Bronchial epithelial cell (primary cell): ENCODE measurements around the gene PLEKHJ1. TPM values are rescaled to one million over a fixed set of nuclear protein-coding genes. Genes with fewer than 3 reads are reported as not detected.

Experiments used
- DNase-seq: peaks from one replicate; pipeline ENCODE4 v3.0.0-alpha.2; 2010; ENCODE audit warnings: low read depth
- FAIRE-seq: peaks from 2 replicates; lab custom pipeline; 2011; peaks lifted over from hg19 to GRCh38; lab: Jason Lieb, UNC
- H3K27me3 ChIP-seq: 2 replicates; pipeline ENCODE4 v1.5.1; 2011; ENCODE audit warnings: low read length; ENCODE audit not compliant: control insufficient read depth, insufficient read depth
- H3K36me3 ChIP-seq: 2 replicates; pipeline ENCODE4 v1.5.1; 2011; ENCODE audit warnings: low read length; ENCODE audit not compliant: control insufficient read depth, insufficient read depth
- H3K4me3 ChIP-seq: 2 replicates; pipeline ENCODE4 v1.5.1; 2011; ENCODE audit warnings: mild to moderate bottlenecking, low read depth, low read length, control low read depth
- total RNA-seq: library from RNA; depleted of rRNA; stranded (reverse); fragments of >200 nt; gene quantifications from 2 replicates; pipeline ENCODE4 v1.2.1, GENCODE V29; 2014
- TF ChIP-seq, protein P1 (sequence below): IDR thresholded peaks from 2 replicates; pipeline ENCODE4 v1.5.1; 2011; ENCODE audit warnings: mild to moderate bottlenecking, moderate library complexity, low read length, control low read depth, inconsistent platforms; ENCODE audit not compliant: insufficient read depth, severe bottlenecking

PLEKHJ1 gene
- total RNA-seq, 1 donor from 2014 or later = 59.8 TPM

DNA sequence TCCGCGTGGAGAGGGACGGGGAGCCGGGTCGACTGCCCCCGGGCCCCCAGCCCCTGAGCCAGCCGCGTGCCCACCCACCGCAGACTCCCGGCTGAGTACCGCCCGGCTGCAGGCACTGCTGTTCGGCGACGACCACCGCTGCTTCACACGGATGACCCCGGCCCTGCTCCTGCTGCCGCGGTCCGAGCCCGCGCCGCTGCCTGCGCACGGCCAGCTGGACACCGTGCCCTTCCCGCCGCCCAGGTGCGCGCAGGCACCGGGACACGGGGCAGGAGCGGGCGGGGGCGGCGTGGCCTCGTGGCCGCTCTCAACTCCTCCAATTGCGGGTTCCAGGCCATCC lies 14.6 kb upstream of the PLEKHJ1 start:
- DNase-seq (no peak), FAIRE-seq (no peak)
- Histone ChIP-seq H3K4me3 (no peak overlapping the region), H3K36me3 (peaks cover 12% of the 10 kb centered on the region), H3K27me3 (peaks cover 32% of the 10 kb centered on the region)
- TF ChIP-seq, protein P1, sequence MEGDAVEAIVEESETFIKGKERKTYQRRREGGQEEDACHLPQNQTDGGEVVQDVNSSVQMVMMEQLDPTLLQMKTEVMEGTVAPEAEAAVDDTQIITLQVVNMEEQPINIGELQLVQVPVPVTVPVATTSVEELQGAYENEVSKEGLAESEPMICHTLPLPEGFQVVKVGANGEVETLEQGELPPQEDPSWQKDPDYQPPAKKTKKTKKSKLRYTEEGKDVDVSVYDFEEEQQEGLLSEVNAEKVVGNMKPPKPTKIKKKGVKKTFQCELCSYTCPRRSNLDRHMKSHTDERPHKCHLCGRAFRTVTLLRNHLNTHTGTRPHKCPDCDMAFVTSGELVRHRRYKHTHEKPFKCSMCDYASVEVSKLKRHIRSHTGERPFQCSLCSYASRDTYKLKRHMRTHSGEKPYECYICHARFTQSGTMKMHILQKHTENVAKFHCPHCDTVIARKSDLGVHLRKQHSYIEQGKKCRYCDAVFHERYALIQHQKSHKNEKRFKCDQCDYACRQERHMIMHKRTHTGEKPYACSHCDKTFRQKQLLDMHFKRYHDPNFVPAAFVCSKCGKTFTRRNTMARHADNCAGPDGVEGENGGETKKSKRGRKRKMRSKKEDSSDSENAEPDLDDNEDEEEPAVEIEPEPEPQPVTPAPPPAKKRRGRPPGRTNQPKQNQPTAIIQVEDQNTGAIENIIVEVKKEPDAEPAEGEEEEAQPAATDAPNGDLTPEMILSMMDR = no peak

- peaks cover 32% of the 10 kb centered on the region for H3K27me3 ChIP-seq
- TF ChIP-seq, protein P1 = no peak
- no peak for DNase-seq
- peaks cover 16% of the 10 kb centered on the region for H3K36me3 ChIP-seq
- FAIRE-seq = no peak
- H3K4me3 ChIP-seq = no peak overlapping the region
These were observed 14.0 kb upstream of the PLEKHJ1 start for GRCh38 chr19:2249880-2250765.

GRCh38 chr19:2249010-2249866 lies 13.1 kb upstream of the PLEKHJ1 start, which contains the start of gene AMH:
Gene AMH (plus strand): TSS chr19:2249323. CDS start chr19:2249333, 10 bp downstream.
- FAIRE-seq = no peak
- peaks cover 23% of the 10 kb centered on the region for H3K36me3 ChIP-seq

DNA sequence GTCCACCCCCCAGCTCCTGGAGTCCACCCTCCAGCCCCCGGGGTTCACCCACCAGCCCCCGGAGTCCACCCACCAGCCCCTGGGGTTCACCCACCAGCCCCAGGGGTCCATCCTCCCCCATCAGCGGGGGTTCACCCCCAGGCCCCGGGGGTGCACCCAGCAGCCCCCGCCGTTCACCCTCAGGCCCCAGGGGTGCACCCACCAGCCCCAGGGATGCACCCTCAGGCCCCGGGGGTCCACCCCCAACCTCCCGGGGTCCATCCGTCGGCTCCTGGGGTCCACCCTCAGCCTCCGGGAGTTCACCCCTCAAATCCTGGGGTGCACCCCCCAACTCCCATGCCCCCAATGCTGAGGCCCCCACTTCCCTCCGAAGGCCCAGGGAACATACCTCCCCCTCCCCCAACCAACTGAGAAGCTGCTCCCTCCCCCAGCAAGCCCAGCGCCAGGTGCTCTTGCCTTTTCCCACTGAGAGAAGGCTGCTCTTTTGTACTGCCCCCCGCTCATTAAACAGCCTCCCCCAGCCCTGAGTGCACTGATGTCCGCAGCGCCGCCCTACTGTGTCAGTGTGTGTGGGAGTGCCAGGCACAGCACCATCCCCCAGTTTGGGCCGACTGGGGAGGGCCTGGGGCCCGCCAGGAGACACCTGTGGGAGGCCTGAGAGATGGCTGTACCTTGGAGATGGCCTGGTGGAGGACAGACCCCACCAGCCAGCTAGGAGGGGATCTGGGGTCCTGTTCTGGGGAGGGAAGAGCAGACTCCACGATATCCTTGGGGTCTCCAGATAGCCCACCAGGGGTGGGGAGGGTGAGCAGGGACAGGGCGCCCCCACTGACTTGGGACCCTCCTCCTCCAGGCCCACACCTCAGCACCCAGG lies 12.2 kb upstream of the PLEKHJ1 start:
- no peak overlapping the region for H3K4me3 ChIP-seq
- TF ChIP-seq, protein P1 = no peak
- FAIRE-seq (no peak), DNase-seq (no peak)
- peaks cover 30% of the 10 kb centered on the region for H3K36me3 ChIP-seq
- H3K27me3 ChIP-seq = peaks cover 27% of the 10 kb centered on the region

More at GRCh38 chr19:2249010-2249866, 13.1 kb upstream of the PLEKHJ1 start, which contains the start of gene AMH:
- peaks cover 31% of the 10 kb centered on the region for H3K27me3 ChIP-seq
- H3K4me3 ChIP-seq = no peak within 1 kb of the TSS
- no peak for DNase-seq
- TF ChIP-seq, protein P1 = no peak

- DNase-seq = no peak
- no peak for FAIRE-seq
- Histone ChIP-seq H3K4me3 (no peak overlapping the region), H3K27me3 (peaks cover 19% of the 10 kb centered on the region), H3K36me3 (peaks cover 36% of the 10 kb centered on the region)
- TF ChIP-seq, protein P1 = no peak
These were observed 11.4 kb upstream of the PLEKHJ1 start for GRCh38 chr19:2247433-2248101.
